Measurements from ENCODE around the gene FLRT2.

Gene FLRT2

GRCh38 chr14:85644211-85644610 lies 114.3 kb downstream of the FLRT2 start:
- no peak for DNase-seq (ENCODE audit: low read depth in 2 of 3, low spot score in 2 of 3)

GRCh38 chr14:85653029-85653428 lies 123.1 kb downstream of the FLRT2 start:
- no peak for DNase-seq (ENCODE audit: low read depth in 2 of 3, low spot score in 2 of 3)

GRCh38 chr14:85660243-85660922 lies 130.4 kb downstream of the FLRT2 start:
- no peak for DNase-seq (ENCODE audit: low read depth in 2 of 3, low spot score in 2 of 3)

- DNase-seq (ENCODE audit: low read depth in 2 of 3, low spot score in 2 of 3), result no peak
These were observed 132.2 kb downstream of the FLRT2 start for GRCh38 chr14:85662096-85662495.

GRCh38 chr14:85663256-85663655 lies 133.3 kb downstream of the FLRT2 start:
- no peak for DNase-seq (ENCODE audit: low read depth in 2 of 3, low spot score in 2 of 3)

- DNase-seq (ENCODE audit: low read depth in 2 of 3, low spot score in 2 of 3), result no peak
These were observed 133.7 kb downstream of the FLRT2 start for GRCh38 chr14:85663667-85664066.

GRCh38 chr14:85675957-85676356 lies 146.0 kb downstream of the FLRT2 start:
- DNase-seq (ENCODE audit: low read depth in 2 of 3, low spot score in 2 of 3), result no peak

GRCh38 chr14:85686908-85687307 lies 157.0 kb downstream of the FLRT2 start:
- no peak for DNase-seq (ENCODE audit: low read depth in 2 of 3, low spot score in 2 of 3)

GRCh38 chr14:85687456-85687855 lies 157.5 kb downstream of the FLRT2 start:
- DNase-seq (ENCODE audit: low read depth in 2 of 3, low spot score in 2 of 3), result no peak

GRCh38 chr14:85688006-85688405 lies 158.1 kb downstream of the FLRT2 start:
- DNase-seq (ENCODE audit: low read depth in 2 of 3, low spot score in 2 of 3), result no peak

- no peak for DNase-seq (ENCODE audit: low read depth in 2 of 3, low spot score in 2 of 3)
These were observed 165.4 kb downstream of the FLRT2 start for GRCh38 chr14:85695300-85695699.

- DNase-seq (ENCODE audit: low read depth in 2 of 3, low spot score in 2 of 3), result no peak
These were observed 171.2 kb downstream of the FLRT2 start for GRCh38 chr14:85701116-85701515.

GRCh38 chr14:85701763-85702162 lies 171.8 kb downstream of the FLRT2 start:
- DNase-seq (ENCODE audit: low read depth in 2 of 3, low spot score in 2 of 3), result no peak

GRCh38 chr14:85702191-85702590 lies 172.2 kb downstream of the FLRT2 start:
- DNase-seq (ENCODE audit: low read depth in 2 of 3, low spot score in 2 of 3), result no peak

- DNase-seq (ENCODE audit: low read depth in 2 of 3, low spot score in 2 of 3), result no peak
These were observed 173.1 kb downstream of the FLRT2 start for GRCh38 chr14:85702997-85703396.

All from activated CD8-positive, alpha-beta memory T cell treated with anti-CD3 and anti-CD28 coated beads for 48 hours (primary cell).